ENCODE data around the gene MYF6. TPM values are rescaled to one million over a fixed set of nuclear protein-coding genes. Genes with fewer than 3 reads are reported as not detected.

The MYF6 gene
- total RNA-seq, 1 donor from 2014 or later = not detected

DNA sequence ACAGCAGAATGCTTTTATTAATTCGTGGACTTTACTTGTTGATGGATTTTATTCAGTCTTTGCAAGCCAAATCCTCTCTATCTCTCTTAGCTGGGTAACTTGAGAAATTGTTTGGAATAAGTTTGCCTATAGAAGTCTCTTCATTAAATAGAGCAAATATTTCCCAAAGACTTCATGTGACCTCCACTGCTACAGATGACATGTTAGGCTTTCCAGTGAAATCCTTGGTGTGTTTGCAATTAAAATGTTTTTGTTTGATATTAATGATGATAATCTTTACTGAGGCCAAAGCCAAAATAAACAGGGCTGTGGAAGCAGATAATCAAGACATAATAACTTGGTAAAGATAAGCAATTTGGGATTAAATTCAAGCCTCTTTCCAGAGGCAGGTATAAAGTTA, 4.4 kb downstream of the MYF6 start:
- no peak for FAIRE-seq

DNA sequence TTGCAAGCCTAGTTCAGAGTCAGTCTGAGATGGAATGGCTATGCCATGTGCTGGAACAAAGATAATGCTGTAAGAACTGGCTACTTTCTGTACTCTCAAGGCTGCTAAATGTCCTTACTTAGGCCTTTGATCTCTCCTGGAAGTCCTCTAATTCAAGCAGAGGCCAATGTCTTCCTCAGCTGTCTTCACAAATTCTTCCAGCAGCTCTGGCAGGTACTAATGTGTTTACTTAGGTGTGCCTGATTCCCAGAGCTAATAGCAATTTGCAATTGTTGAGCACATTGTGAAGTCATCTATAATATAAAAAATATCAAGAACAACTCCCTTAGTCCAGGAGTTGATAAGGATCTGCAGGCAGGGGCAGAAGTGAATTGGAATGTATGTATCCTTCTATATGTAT, 5.4 kb downstream of the MYF6 start:
- TF ChIP-seq EZH2 (IDR thresholded peaks at IDR 0.05; ENCODE audit: insufficient read depth, low read length) = no peak
- TF ChIP-seq, protein P1, sequence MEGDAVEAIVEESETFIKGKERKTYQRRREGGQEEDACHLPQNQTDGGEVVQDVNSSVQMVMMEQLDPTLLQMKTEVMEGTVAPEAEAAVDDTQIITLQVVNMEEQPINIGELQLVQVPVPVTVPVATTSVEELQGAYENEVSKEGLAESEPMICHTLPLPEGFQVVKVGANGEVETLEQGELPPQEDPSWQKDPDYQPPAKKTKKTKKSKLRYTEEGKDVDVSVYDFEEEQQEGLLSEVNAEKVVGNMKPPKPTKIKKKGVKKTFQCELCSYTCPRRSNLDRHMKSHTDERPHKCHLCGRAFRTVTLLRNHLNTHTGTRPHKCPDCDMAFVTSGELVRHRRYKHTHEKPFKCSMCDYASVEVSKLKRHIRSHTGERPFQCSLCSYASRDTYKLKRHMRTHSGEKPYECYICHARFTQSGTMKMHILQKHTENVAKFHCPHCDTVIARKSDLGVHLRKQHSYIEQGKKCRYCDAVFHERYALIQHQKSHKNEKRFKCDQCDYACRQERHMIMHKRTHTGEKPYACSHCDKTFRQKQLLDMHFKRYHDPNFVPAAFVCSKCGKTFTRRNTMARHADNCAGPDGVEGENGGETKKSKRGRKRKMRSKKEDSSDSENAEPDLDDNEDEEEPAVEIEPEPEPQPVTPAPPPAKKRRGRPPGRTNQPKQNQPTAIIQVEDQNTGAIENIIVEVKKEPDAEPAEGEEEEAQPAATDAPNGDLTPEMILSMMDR (IDR thresholded peaks at IDR 0.05; ENCODE audit: insufficient read depth, low read depth, low read length) = no peak
- Mint-ChIP-seq H3K9me3 (ENCODE audit: unreplicated experiment) (peaks cover 4% of the 10 kb centered on the region), H3K4me3 (ENCODE audit: unreplicated experiment) (no peak overlapping the region), H3K36me3 (ENCODE audit: low read depth, unreplicated experiment) (no peaks in the 10 kb centered on the region), H3K27me3 (ENCODE audit: low read depth, unreplicated experiment) (peaks cover 82% of the 10 kb centered on the region), H3K27ac (ENCODE audit: unreplicated experiment) (no peak overlapping the region), H3K4me1 (ENCODE audit: low read depth, unreplicated experiment) (peaks cover 7% of the 10 kb centered on the region)
- Histone ChIP-seq H3K27me3 (ENCODE audit: insufficient read depth, low read length) (peaks cover 32% of the 10 kb centered on the region), H3K4me1 (ENCODE audit: insufficient read depth, low read length) (peaks cover 10% of the 10 kb centered on the region), H3K9ac (ENCODE audit: low read length) (no peak overlapping the region), H3K27ac (ENCODE audit: low read depth, low read length) (no peak overlapping the region), H3K4me2 (ENCODE audit: low read length) (no peak overlapping the region), H3K36me3 (ENCODE audit: insufficient read depth, low read length) (no peaks in the 10 kb centered on the region), H3K9me3 (ENCODE audit: insufficient read depth, low read depth, low read length) (no peaks in the 10 kb centered on the region), H3K4me3 (ENCODE audit: insufficient read depth, low read depth, low read length) (no peak overlapping the region), H4K20me1 (ENCODE audit: insufficient read depth, low read length) (no peaks in the 10 kb centered on the region), H2AFZ (ENCODE audit: low read depth, low read length) (no peak overlapping the region), H3K79me2 (ENCODE audit: insufficient read depth, low read length) (no peaks in the 10 kb centered on the region)
- FAIRE-seq = no peak
- DNase-seq (ENCODE audit: low read depth) = no peak

More for the DNA sequence above, 4.4 kb downstream of the MYF6 start:
- H3K36me3 ChIP-seq (ENCODE audit: insufficient read depth, low read length) = no peaks in the 10 kb centered on the region
- DNase-seq (ENCODE audit: low read depth) = no peak
- no peak overlapping the region for H3K4me3 Mint-ChIP-seq (ENCODE audit: unreplicated experiment)
- no peak overlapping the region for H3K27ac Mint-ChIP-seq (ENCODE audit: unreplicated experiment)
- H3K9me3 Mint-ChIP-seq (ENCODE audit: unreplicated experiment) = peaks cover 2% of the 10 kb centered on the region
- no peak overlapping the region for H3K9ac ChIP-seq (ENCODE audit: low read length)
- no peaks in the 10 kb centered on the region for H3K79me2 ChIP-seq (ENCODE audit: insufficient read depth, low read length)
- H3K36me3 Mint-ChIP-seq (ENCODE audit: low read depth, unreplicated experiment) = no peaks in the 10 kb centered on the region
- no peaks in the 10 kb centered on the region for H3K9me3 ChIP-seq (ENCODE audit: insufficient read depth, low read depth, low read length)
- no peak overlapping the region for H3K4me2 ChIP-seq (ENCODE audit: low read length)
- H2AFZ ChIP-seq (ENCODE audit: low read depth, low read length) = no peak overlapping the region
- H3K27ac ChIP-seq (ENCODE audit: low read depth, low read length) = no peak overlapping the region
- TF ChIP-seq, protein P1 (IDR thresholded peaks at IDR 0.05; ENCODE audit: insufficient read depth, low read depth, low read length) = no peak
- no peak for TF ChIP-seq EZH2 (IDR thresholded peaks at IDR 0.05; ENCODE audit: insufficient read depth, low read length)
- H3K4me3 ChIP-seq (ENCODE audit: insufficient read depth, low read depth, low read length) = no peak overlapping the region
- H3K27me3 Mint-ChIP-seq (ENCODE audit: low read depth, unreplicated experiment) = peaks cover 85% of the 10 kb centered on the region
- peaks cover 7% of the 10 kb centered on the region for H3K4me1 Mint-ChIP-seq (ENCODE audit: low read depth, unreplicated experiment)
- H3K27me3 ChIP-seq (ENCODE audit: insufficient read depth, low read length) = peaks cover 31% of the 10 kb centered on the region
- H3K4me1 ChIP-seq (ENCODE audit: insufficient read depth, low read length) = peaks cover 10% of the 10 kb centered on the region
- H4K20me1 ChIP-seq (ENCODE audit: insufficient read depth, low read length) = no peaks in the 10 kb centered on the region

DNA sequence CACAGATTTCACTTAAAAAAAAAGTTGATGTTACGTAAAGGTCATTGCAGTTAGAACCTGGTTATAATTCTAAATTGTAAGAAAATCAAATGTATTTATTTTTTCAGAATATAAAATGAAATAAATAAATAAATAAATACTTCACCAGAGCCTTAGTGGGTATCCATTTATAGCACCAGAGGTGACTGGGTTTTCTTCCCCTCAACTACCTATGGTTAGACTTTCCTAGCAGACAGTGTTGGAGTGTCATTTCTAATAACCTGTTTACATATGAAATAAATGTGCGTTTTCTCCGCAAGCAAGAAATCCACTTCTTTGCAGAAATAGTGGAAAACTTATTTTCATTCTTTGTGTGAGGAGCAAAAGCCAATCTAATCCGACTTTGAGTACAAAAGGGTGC, 6.0 kb downstream of the MYF6 start:
- Mint-ChIP-seq H3K4me3 (ENCODE audit: unreplicated experiment) (peak overlapping the region; percentile 87), H3K27ac (ENCODE audit: unreplicated experiment) (no peak overlapping the region), H3K4me1 (ENCODE audit: low read depth, unreplicated experiment) (peaks cover 7% of the 10 kb centered on the region), H3K9me3 (ENCODE audit: unreplicated experiment) (peaks cover 7% of the 10 kb centered on the region), H3K27me3 (ENCODE audit: low read depth, unreplicated experiment) (peaks cover 77% of the 10 kb centered on the region), H3K36me3 (ENCODE audit: low read depth, unreplicated experiment) (no peaks in the 10 kb centered on the region)
- Histone ChIP-seq H3K27ac (ENCODE audit: low read depth, low read length) (no peak overlapping the region), H3K4me3 (ENCODE audit: insufficient read depth, low read depth, low read length) (peak overlapping the region; percentile 53), H4K20me1 (ENCODE audit: insufficient read depth, low read length) (no peaks in the 10 kb centered on the region), H3K36me3 (ENCODE audit: insufficient read depth, low read length) (no peaks in the 10 kb centered on the region), H2AFZ (ENCODE audit: low read depth, low read length) (peak overlapping the region; percentile 79), H3K27me3 (ENCODE audit: insufficient read depth, low read length) (peaks cover 32% of the 10 kb centered on the region), H3K4me2 (ENCODE audit: low read length) (peak overlapping the region; percentile 86), H3K9ac (ENCODE audit: low read length) (no peak overlapping the region), H3K4me1 (ENCODE audit: insufficient read depth, low read length) (peaks cover 9% of the 10 kb centered on the region), H3K9me3 (ENCODE audit: insufficient read depth, low read depth, low read length) (no peaks in the 10 kb centered on the region), H3K79me2 (ENCODE audit: insufficient read depth, low read length) (no peaks in the 10 kb centered on the region)
- TF ChIP-seq EZH2 (IDR thresholded peaks at IDR 0.05; ENCODE audit: insufficient read depth, low read length) = no peak
- TF ChIP-seq, protein P1 (IDR thresholded peaks at IDR 0.05; ENCODE audit: insufficient read depth, low read depth, low read length) = no peak
- DNase-seq (ENCODE audit: low read depth) (no peak), FAIRE-seq (no peak)

Measured in astrocyte (in vitro differentiated cells and primary cell).